Measurements from ENCODE around the gene SPOCK3.
"Not testable (repeated sequence)": the region's sequence is repeated elsewhere in the genome, so short reads cannot be mapped to it uniquely, and the experiment has no call there.

SPOCK3 gene

GRCh38 chr4:167031534-167032156, 202.6 kb downstream of the SPOCK3 start:
- DNase-seq, result no peak

GRCh38 chr4:167028976-167029375, 205.3 kb downstream of the SPOCK3 start:
- DNase-seq, result no peak

GRCh38 chr4:167025670-167026069, 208.6 kb downstream of the SPOCK3 start:
- DNase-seq, result no peak

- DNase-seq, result no peak
Measured at GRCh38 chr4:167023364-167023925, 210.8 kb downstream of the SPOCK3 start.

- DNase-seq, result no peak
Measured at GRCh38 chr4:167021545-167022155, 212.6 kb downstream of the SPOCK3 start.

GRCh38 chr4:167020410-167020809, 213.9 kb downstream of the SPOCK3 start:
- DNase-seq, result no peak

- no peak for DNase-seq
Measured at GRCh38 chr4:167014944-167015343, 219.3 kb downstream of the SPOCK3 start.

- DNase-seq, result no peak
Measured at GRCh38 chr4:167003326-167003725, 231.0 kb downstream of the SPOCK3 start.

GRCh38 chr4:167000141-167000852, 234.0 kb downstream of the SPOCK3 start:
- DNase-seq, result no peak

GRCh38 chr4:166996216-166996615, 238.1 kb downstream of the SPOCK3 start:
- no peak for DNase-seq

- no peak for DNase-seq
Measured at GRCh38 chr4:166994686-166995085, 239.6 kb downstream of the SPOCK3 start.

- DNase-seq, result no peak
Measured at GRCh38 chr4:166991006-166991561, 243.2 kb downstream of the SPOCK3 start.

GRCh38 chr4:166989886-166990285, 244.4 kb downstream of the SPOCK3 start:
- DNase-seq, result no peak

- no peak for DNase-seq
Measured at GRCh38 chr4:166987026-166987425, 247.3 kb downstream of the SPOCK3 start.

- no peak for DNase-seq
Measured at GRCh38 chr4:166981847-166982246, 252.4 kb downstream of the SPOCK3 start.

GRCh38 chr4:166980419-166980818, 253.9 kb downstream of the SPOCK3 start:
- no peak for DNase-seq

- no peak for DNase-seq
Measured at GRCh38 chr4:166977596-166977995, 256.7 kb downstream of the SPOCK3 start.

- DNase-seq, result no peak
Measured at GRCh38 chr4:166972071-166972470, 262.2 kb downstream of the SPOCK3 start.

GRCh38 chr4:166968219-166968618, 266.1 kb downstream of the SPOCK3 start:
- DNase-seq, result not testable (repeated sequence)

- no peak for DNase-seq
Measured at GRCh38 chr4:166965562-166965961, 268.7 kb downstream of the SPOCK3 start.

GRCh38 chr4:166957451-166957850, 276.8 kb downstream of the SPOCK3 start:
- no peak for DNase-seq

- DNase-seq, result no peak
Measured at GRCh38 chr4:166956484-166956883, 277.8 kb downstream of the SPOCK3 start.

GRCh38 chr4:166941629-166942028, 292.7 kb downstream of the SPOCK3 start:
- DNase-seq, result no peak

GRCh38 chr4:166930464-166930863, 303.8 kb downstream of the SPOCK3 start:
- no peak for DNase-seq

Measured in cerebellar nuclear complex (tissue), 1 donor.